HL-60/S4 treated with retinoic acid at 250 ng/mL for 4 days and 3 days (cell line): ENCODE data around the gene MCTP2.
"Not testable (repeated sequence)": the region's sequence is repeated elsewhere in the genome, so short reads cannot be mapped to it uniquely, and the experiment has no call there.

Source experiments
- in situ Hi-C: fragments of 300-500 bp; cut with MboI; formaldehyde crosslinking; loops from 2 replicates; pipeline ENCODE4 v1.7.0; 2022; ENCODE audit warnings: low sequenced_read_pairs

Gene MCTP2

GRCh38 chr15:94493586-94493985, 262.2 kb downstream of the MCTP2 start:
- in situ Hi-C loops = not testable (repeated sequence)

GRCh38 chr15:94494732-94495131, 263.4 kb downstream of the MCTP2 start:
- in situ Hi-C loops = no loop called here

DNA sequence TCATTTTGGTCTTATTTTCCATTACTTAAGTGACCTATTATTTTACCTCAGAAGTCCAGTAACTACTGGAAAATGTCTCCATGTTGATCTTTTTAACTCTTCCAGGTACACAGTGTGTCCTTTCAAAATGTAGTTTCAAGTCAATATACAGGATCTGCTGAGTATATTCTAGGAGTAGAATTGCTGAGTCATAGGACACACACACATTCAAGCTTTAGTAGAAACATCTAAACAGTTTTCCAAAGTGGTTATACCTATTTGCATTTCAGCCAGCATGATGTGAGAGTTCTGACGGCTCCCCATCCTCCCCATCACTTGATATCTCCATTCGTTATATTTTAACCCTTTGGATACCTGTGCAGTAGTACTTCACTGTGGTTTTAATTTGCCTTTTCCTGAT, 271.9 kb downstream of the MCTP2 start:
- in situ Hi-C loops = no loop called here

DNA sequence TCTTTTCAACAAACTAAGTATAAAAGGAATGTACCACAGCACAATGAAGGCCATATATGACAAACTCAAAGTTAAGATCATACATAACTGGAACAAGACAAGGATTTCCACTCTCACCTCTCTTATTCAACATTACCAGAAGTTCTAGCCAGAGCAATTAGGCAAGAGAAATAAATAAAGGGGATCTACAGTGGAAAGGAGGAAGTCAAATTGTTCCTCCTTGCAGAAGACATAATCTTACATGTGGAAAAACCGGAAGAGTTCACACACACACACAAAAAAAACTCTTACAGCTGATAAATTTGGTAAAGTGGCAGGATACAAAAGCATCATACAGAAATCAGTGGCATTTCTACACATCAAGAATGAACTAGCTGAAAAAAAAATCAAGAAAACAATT, 277.9 kb downstream of the MCTP2 start:
- in situ Hi-C loops = no loop called here

DNA sequence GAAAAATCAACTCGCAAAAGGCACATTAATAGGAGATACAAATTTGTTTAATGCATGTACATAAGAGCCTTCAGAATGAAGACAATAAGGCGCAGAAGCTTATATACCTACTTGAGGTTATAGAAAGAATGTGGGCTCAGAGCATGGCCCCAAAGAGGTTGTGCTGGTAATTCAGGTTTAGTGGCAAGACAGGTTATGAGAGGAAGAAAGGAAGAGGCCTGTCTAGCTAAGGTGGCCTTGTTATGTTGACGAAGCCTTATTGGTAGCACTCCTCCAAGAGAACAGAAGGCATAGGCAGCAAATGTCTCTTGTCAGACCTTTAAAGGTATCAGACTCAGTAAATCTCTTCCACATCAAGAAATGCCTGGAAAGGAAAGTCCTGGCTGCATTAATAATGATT, 290.8 kb downstream of the MCTP2 start:
- in situ Hi-C loops = no loop called here

GRCh38 chr15:94523873-94524272, 292.5 kb downstream of the MCTP2 start:
- in situ Hi-C loops = no loop called here

DNA sequence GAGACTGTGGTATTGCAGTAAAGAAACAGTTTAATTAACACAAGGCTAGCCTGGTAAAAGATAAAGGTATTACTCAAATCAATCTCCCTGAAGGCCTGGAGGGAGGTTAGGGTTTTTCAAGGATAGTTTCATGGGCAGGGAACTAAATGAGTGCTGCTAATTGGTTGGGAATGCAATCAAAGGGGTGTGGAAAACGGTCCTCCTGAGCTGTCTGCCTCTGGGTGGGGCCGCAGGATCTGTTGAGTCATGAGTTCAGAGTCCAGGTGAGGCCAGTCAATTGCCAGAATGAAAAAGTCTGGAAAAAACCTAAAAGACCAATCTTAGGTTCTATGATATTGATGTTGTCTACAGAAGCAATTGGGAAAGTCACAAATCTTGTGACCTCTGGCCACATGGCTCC, 293.2 kb downstream of the MCTP2 start:
- in situ Hi-C loops = no loop called here

DNA sequence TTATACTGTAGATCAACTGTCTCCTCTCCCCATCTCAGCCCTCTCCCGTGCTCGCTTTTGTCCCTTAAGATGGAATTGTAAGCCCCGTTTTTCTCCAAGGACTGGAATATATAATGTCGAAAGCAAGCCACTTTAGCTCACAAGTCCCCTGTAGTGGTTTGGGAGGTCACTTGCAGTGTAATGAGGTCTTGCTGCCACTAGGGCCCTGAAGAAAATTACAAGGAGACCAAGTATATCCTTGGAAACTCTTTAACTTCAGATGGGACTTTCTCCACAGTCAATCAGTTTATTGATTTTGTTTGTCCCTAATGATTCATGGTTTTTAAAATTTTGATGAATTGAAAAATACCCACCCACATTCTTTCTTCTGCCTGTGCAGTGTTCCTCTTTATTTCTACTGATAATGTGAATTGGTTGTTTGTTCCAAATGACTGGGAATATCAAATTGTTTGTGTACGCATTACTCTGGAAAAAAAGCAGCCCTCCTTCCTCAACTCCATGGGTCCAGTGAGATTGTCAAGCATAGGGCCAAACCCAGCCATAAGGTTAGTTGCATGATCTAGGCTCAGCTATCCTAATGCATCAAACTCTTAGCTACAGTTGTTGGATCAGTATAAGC, 294.8 kb downstream of the MCTP2 start:
- in situ Hi-C loops = no loop called here

DNA sequence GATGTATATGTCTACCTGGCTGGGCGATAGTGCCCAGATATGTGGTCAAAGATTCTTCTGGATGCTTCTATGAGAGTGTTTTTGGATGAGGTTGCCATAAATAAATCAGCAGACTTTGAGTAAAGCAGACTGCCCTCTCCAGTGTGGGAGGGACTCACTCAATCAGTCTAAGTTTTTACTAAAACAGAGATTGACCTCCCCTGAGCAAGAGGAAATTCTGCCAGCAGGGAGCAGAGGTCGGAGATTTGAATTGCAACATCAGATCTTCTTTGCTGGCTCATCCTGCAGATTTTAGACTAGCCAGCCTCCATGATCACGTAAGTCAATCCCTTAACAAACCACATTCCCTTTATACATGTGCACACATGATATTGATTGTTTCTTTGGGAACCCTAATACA, 300.9 kb downstream of the MCTP2 start:
- in situ Hi-C loops = no loop called here
